ENCODE data around the gene UMODL1. TPM values are rescaled to one million over a fixed set of nuclear protein-coding genes. Genes with fewer than 3 reads are reported as not detected.

Gene UMODL1
- total RNA-seq, 4 donors from 2014 or later: 0.15 to 0.21 TPM; not detected in 2

DNA sequence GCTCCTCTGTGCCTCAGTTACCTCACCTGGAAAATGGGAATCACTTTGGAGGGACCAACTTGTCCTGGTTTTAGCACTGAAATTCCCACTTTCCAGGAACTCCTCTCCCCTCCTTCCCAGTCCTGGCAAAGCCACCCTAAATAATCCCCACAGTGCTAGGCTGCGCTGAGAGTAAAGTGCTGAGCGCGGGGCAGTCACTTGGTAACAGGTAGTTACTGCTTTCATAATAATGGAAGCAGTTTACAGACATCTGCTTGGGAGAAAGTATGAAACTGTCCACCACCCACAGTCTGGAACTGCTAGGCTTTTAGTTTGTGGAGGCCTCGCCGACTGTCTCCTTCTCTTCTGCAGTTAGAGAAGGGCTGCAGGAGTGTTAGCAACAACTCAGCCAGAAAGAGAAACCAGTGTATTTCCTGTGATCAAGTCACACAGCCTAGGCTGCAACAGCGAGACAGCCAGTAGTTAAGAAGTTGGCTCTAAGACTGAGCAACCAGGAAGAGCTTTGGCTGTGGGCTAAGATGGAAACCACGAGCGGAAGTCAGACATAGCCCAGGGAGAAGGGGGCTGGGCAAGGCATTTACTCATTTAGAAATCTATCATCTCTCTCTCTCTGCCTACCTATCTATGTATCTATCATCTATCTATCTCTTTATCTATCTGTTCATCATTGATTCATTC is 117.0 kb downstream of the UMODL1 start:
- H3K4me1 ChIP-seq: peaks cover 27% of the 10 kb centered on the region
- H3K27ac ChIP-seq: peak overlapping the region; percentile 48
- WGBS: 54% methylated on average over 6 of the region's 8 CpGs
- TF ChIP-seq CTCF (IDR thresholded peaks at IDR 0.05) (no peak), EP300 (IDR thresholded peaks at IDR 0.05) (no peak), POLR2AphosphoS5 (IDR thresholded peaks at IDR 0.05) (no peak), POLR2A (IDR thresholded peaks at IDR 0.05) (no peak)
- no peak overlapping the region for H3K4me3 ChIP-seq
- no peaks in the 10 kb centered on the region for H3K36me3 ChIP-seq
- no peak for DNase-seq (ENCODE audit: low spot score in 2 of 2)
- H3K27me3 ChIP-seq: no peaks in the 10 kb centered on the region
- no peaks in the 10 kb centered on the region for H3K9me3 ChIP-seq

GRCh38 chr21:42188663-42189062 is 117.5 kb downstream of the UMODL1 start:
- 82% methylated on average over 4 of the region's 4 CpGs for WGBS

GRCh38 chr21:42189431-42189830 is 118.3 kb downstream of the UMODL1 start:
- Histone ChIP-seq H3K4me1 (peaks cover 27% of the 10 kb centered on the region), H3K4me3 (no peak overlapping the region), H3K9me3 (no peaks in the 10 kb centered on the region), H3K36me3 (no peaks in the 10 kb centered on the region), H3K27ac (no peak overlapping the region), H3K27me3 (no peaks in the 10 kb centered on the region)
- WGBS: 89% methylated on average over 1 of the region's 1 CpG
- TF ChIP-seq CTCF (IDR thresholded peaks at IDR 0.05) (no peak), POLR2AphosphoS5 (IDR thresholded peaks at IDR 0.05) (no peak), EP300 (IDR thresholded peaks at IDR 0.05) (no peak), POLR2A (IDR thresholded peaks at IDR 0.05) (no peak)
- no peak for DNase-seq (ENCODE audit: low spot score in 2 of 2)

More at GRCh38 chr21:42188663-42189062, 117.5 kb downstream of the UMODL1 start:
- DNase-seq (ENCODE audit: low spot score in 2 of 2): no peak
- Histone ChIP-seq H3K9me3 (no peaks in the 10 kb centered on the region), H3K36me3 (no peaks in the 10 kb centered on the region), H3K4me1 (peaks cover 27% of the 10 kb centered on the region), H3K27ac (peak overlapping the region; percentile 48), H3K27me3 (no peaks in the 10 kb centered on the region), H3K4me3 (no peak overlapping the region)
- no peak for TF ChIP-seq EP300 (IDR thresholded peaks at IDR 0.05)

- TF ChIP-seq EP300 (IDR thresholded peaks at IDR 0.05) (no peak), CTCF (IDR thresholded peaks at IDR 0.05) (no peak), POLR2A (IDR thresholded peaks at IDR 0.05) (no peak), POLR2AphosphoS5 (IDR thresholded peaks at IDR 0.05) (no peak)
- Histone ChIP-seq H3K27me3 (no peaks in the 10 kb centered on the region), H3K9me3 (no peaks in the 10 kb centered on the region), H3K27ac (no peak overlapping the region), H3K4me3 (no peak overlapping the region), H3K4me1 (peaks cover 27% of the 10 kb centered on the region), H3K36me3 (no peaks in the 10 kb centered on the region)
- no peak for DNase-seq (ENCODE audit: low spot score in 2 of 2)
- 69% methylated on average over 10 of the region's 11 CpGs for WGBS
These were observed 118.9 kb downstream of the UMODL1 start for GRCh38 chr21:42189860-42190485.

DNA sequence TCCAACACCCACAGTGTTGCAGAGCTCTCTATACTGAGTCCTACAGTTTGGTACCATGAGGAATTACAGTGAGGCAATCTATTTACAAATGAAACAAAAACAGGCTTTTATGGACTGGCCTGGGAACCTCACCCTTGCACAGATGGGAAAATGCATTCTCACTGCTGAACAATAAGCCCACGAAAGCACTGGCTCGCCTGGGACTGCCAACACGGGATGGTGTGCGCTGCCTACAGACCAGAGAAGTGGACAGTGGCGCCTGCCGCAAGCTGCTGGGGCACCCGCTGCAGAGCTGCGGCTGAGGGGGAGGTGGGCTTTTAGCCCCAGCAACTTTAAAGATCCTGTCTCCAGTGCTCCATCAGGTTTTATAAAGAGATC is 119.4 kb downstream of the UMODL1 start:
- Histone ChIP-seq H3K4me3 (no peak overlapping the region), H3K9me3 (no peaks in the 10 kb centered on the region), H3K27me3 (no peaks in the 10 kb centered on the region), H3K4me1 (peaks cover 27% of the 10 kb centered on the region), H3K27ac (no peak overlapping the region), H3K36me3 (no peaks in the 10 kb centered on the region)
- 91% methylated on average over 8 of the region's 8 CpGs for WGBS
- DNase-seq (ENCODE audit: low spot score in 2 of 2): no peak
- TF ChIP-seq CTCF (IDR thresholded peaks at IDR 0.05) (no peak), POLR2AphosphoS5 (IDR thresholded peaks at IDR 0.05) (no peak), POLR2A (IDR thresholded peaks at IDR 0.05) (no peak), EP300 (IDR thresholded peaks at IDR 0.05) (no peak)

Data from suprapubic skin (tissue), 4 donors.